ENCODE results near the gene MISP. TPM values are rescaled to one million over a fixed set of nuclear protein-coding genes. Genes with fewer than 3 reads are reported as not detected.

The MISP gene
- total and polyA plus RNA-seq, 10 of the 15 experiments (the other 5 are each of a cell fraction or from before 2014, with no cell fraction given), result not detected

DNA sequence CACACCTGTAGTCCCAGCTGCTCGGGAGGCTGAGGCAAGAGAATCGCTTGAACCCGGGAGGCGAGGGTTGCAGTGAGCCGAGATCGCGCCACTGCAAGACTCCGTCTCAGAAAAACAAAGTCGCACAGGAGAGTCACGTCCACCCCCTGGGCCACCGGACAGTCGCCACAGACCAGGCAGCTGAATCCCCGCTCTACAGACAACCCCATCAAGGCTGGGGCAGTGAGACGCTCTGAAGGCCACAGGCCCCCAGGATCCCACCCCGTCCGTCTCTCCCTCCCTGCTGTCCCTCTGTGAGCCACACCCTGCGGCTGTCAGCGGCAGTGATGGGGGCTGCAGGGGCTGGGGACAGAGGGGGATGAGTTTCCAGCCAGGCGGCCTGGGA, 30.9 kb downstream of the MISP start:
- 74% methylated on average over 17 of the region's 19 CpGs for WGBS (ENCODE audit: insufficient coverage, insufficient replicate concordance, low lambda C conversion rate, missing lambda C conversion rate)
- Histone ChIP-seq H3K4me1 (ENCODE audit: control insufficient read depth, insufficient read depth, low read length) (no peaks in the 10 kb centered on the region), H2AFZ (ENCODE audit: control insufficient read depth, low read depth, low read length) (no peak overlapping the region), H3K9me3 (replicated peaks; ENCODE audit: control insufficient read depth, insufficient read depth, low read length) (no peaks in the 10 kb centered on the region), H3K27ac (ENCODE audit: control insufficient read depth, insufficient read depth) (no peak overlapping the region), H3K4me2 (ENCODE audit: control insufficient read depth, insufficient read depth) (no peak overlapping the region), H3K36me3 (ENCODE audit: control insufficient read depth in 2 of 2, insufficient read depth in 2 of 2, low read length in 1 of 2) (no peaks in the 10 kb centered on the region), H3K9ac (ENCODE audit: control insufficient read depth, insufficient read depth, low read length) (no peak overlapping the region), H3K79me2 (ENCODE audit: control insufficient read depth, insufficient read depth, low read length) (no peaks in the 10 kb centered on the region), H3K4me3 (no peak overlapping the region), H4K20me1 (ENCODE audit: control insufficient read depth, insufficient read depth) (no peaks in the 10 kb centered on the region), H3K27me3 (replicated peaks in 1 of 2; ENCODE audit: control insufficient read depth in 2 of 2, insufficient read depth in 2 of 2, low read length in 1 of 2) (no peaks in the 10 kb centered on the region)
- RAD21 ChIA-PET (ENCODE audit: unreplicated experiment), result no interaction called here
- POLR2A ChIA-PET, result no interaction called here
- DNase-seq (ENCODE audit: low read depth, low spot score) (no peak), ATAC-seq (no peak), FAIRE-seq (no peak)
- no TSS peak for BruUV-seq (replicated peaks)
- in situ Hi-C loops (cut with MboI) (no loop called here), intact Hi-C loops (cut with micrococcal nuclease; ENCODE audit: unreplicated experiment) (no loop called here)
- SMC1A ChIA-PET (ENCODE audit: uncharacterized antibody, unreplicated experiment), result no interaction called here
- CTCF ChIA-PET, result no interaction called here
- TF ChIP-seq, protein P1, sequence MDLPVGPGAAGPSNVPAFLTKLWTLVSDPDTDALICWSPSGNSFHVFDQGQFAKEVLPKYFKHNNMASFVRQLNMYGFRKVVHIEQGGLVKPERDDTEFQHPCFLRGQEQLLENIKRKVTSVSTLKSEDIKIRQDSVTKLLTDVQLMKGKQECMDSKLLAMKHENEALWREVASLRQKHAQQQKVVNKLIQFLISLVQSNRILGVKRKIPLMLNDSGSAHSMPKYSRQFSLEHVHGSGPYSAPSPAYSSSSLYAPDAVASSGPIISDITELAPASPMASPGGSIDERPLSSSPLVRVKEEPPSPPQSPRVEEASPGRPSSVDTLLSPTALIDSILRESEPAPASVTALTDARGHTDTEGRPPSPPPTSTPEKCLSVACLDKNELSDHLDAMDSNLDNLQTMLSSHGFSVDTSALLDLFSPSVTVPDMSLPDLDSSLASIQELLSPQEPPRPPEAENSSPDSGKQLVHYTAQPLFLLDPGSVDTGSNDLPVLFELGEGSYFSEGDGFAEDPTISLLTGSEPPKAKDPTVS (IDR thresholded peaks at IDR 0.05; ENCODE audit: low read depth, low read length), result no peak
- TF ChIP-seq CREB1 (IDR thresholded peaks at IDR 0.05; ENCODE audit: low read depth), result no peak
- TF ChIP-seq TCF7 (IDR thresholded peaks at IDR 0.05; ENCODE audit: borderline replicate concordance), result no peak
- TF ChIP-seq, protein P2, sequence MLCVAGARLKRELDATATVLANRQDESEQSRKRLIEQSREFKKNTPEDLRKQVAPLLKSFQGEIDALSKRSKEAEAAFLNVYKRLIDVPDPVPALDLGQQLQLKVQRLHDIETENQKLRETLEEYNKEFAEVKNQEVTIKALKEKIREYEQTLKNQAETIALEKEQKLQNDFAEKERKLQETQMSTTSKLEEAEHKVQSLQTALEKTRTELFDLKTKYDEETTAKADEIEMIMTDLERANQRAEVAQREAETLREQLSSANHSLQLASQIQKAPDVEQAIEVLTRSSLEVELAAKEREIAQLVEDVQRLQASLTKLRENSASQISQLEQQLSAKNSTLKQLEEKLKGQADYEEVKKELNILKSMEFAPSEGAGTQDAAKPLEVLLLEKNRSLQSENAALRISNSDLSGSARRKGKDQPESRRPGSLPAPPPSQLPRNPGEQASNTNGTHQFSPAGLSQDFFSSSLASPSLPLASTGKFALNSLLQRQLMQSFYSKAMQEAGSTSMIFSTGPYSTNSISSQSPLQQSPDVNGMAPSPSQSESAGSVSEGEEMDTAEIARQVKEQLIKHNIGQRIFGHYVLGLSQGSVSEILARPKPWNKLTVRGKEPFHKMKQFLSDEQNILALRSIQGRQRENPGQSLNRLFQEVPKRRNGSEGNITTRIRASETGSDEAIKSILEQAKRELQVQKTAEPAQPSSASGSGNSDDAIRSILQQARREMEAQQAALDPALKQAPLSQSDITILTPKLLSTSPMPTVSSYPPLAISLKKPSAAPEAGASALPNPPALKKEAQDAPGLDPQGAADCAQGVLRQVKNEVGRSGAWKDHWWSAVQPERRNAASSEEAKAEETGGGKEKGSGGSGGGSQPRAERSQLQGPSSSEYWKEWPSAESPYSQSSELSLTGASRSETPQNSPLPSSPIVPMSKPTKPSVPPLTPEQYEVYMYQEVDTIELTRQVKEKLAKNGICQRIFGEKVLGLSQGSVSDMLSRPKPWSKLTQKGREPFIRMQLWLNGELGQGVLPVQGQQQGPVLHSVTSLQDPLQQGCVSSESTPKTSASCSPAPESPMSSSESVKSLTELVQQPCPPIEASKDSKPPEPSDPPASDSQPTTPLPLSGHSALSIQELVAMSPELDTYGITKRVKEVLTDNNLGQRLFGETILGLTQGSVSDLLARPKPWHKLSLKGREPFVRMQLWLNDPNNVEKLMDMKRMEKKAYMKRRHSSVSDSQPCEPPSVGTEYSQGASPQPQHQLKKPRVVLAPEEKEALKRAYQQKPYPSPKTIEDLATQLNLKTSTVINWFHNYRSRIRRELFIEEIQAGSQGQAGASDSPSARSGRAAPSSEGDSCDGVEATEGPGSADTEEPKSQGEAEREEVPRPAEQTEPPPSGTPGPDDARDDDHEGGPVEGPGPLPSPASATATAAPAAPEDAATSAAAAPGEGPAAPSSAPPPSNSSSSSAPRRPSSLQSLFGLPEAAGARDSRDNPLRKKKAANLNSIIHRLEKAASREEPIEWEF (IDR thresholded peaks at IDR 0.05; ENCODE audit: insufficient replicate concordance, low read depth, low read length), result no peak

Measured in GM12878 (cell line).